Testis (tissue), 2 donors: ENCODE data around the gene CARMIL1.

ENCODE experiments used
- CTCF ChIP-seq, 3 experiments: fragments of 450-650 bp in 2 of 3; fragments of 200-600 bp in 1 of 3; sonication (generic) in 1 of 3; IDR thresholded peaks; one replicate each; pipeline ENCODE4 v1.5.1; 2016 to 2019; ENCODE audit warnings: antibody characterized with exemption in 3 of 3, mild to moderate bottlenecking in 2 of 3, moderate library complexity in 1 of 3
- POLR2A ChIP-seq: fragments of 450-650 bp; IDR thresholded peaks from one replicate; pipeline ENCODE4 v1.6.1; 2017; ENCODE audit warnings: antibody characterized with exemption, mild to moderate bottlenecking, moderate library complexity

GRCh38 chr6:25583906-25584305 is 304.7 kb downstream of the CARMIL1 start:
- TF ChIP-seq CTCF (IDR thresholded peaks at IDR 0.05) (no peak), POLR2A (no peak)
